ENCODE measurements around the gene MAVS.

Gene MAVS

DNA sequence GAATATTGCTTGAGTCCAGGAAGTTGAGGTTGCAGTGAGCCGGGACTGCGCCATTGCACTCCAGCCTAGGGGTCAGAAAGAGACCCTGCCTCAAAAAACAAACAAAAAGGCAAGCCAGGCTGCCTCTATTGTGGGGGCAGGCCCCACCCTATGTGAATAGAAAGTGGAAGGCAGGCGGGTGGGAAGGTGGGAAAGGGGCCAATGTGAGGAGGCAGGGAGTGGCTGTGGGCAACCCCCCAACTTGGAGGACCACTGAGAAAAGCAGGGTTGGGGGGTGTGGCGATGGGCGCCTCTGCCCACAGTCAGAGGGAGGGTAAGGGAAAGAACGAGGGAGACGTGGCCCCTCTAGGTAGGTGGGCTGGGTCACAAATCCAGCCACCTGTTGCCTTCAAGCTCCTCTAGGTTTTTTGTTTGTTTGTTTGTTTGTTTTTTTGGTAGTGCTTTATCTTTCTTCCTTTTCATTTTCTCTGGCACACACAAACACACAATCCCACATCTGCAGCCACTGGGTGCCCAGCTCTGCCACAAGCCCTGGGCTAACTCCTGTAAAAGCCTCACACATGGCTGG is 31.6 kb upstream of the MAVS start:
- TF ChIP-seq CTCF (IDR thresholded peaks at IDR 0.05; ENCODE audit: insufficient read depth, low read depth, low read length, missing control alignments): no peak
- no peak for DNase-seq (ENCODE audit: low read depth)

DNA sequence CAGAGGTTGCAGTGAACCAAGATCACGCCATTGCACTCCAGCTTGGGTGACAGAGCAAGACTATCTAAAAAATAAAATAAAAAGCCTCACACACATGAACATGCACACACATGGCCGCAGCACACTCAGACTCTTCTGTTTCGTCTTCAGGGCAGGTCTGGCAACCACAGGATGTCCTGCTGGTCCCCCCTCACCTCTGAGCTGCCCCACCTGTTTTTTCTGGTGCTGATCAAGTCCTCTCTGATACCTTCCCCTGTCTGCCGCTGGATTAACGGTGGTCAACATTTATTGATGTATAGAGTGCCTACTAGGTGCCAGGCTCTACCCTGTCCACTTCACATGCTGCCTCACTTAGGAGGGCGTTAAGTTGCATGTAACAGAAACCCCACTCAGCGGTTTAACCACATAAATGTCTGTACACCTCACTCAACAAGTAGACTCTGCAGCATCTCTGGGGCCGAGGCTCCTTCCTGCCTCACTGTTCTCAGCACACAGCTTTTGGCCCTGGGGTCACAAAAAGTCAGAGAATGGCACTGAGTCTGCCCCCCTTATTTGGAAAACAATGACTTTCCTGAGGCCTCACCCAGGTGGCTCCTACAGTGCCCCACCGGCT is 30.8 kb upstream of the MAVS start:
- no peak for TF ChIP-seq CTCF (IDR thresholded peaks at IDR 0.05; ENCODE audit: insufficient read depth, low read depth, low read length, missing control alignments)
- no peak overlapping the region for H3K4me3 ChIP-seq (ENCODE audit: low read length)
- DNase-seq (ENCODE audit: low read depth): no peak

More for the DNA sequence above, 31.6 kb upstream of the MAVS start:
- no peak overlapping the region for H3K4me3 ChIP-seq (ENCODE audit: low read length)

DNA sequence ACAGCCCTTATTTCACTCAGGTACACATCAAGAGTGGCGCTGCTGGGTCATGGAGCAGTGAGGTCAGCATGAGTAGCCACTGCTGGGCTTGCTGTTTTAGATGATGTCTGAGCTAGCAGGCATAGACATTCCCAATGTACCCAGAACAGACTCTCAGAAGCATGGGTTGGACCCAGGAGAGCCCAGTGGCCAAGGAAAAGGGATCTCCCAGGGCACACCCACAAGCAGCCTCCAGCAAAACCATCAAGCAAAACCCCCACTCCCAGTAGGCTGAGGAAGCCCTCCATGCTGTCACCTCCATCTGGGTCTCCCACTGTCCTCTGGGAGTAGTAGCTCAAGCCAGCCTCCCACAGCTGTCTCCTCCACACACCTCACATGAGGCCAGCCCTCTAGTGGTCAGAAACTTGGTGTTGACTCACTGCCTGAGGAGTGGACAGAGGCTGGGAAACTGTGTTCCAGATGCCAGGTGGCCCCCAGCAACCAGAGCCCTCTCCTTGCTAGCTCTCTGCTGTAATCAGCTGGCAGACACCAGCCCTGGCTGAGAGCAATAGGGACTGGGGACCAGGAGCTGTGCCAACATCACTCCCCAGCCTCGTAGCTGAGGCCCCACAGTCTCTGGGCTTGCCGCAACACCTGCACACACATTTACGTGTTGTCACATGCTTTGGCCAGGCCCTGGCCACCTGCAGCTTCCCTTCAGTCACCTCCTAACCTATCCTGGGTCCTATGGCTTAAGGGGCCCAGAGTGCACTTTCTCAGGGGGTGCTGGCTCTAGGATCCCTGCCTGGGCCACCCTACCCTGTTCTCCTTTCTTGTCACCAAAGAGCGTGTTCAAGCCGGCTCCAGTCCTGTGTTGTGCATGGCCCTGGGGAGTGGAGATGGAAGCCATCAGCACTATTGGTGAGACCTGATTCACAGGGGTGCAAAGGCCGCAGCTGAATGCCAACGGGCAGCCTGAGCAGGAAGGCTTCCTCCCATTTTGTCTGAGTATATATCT is 28.2 kb upstream of the MAVS start:
- peak; percentile 77 for DNase-seq (ENCODE audit: low read depth)
- TF ChIP-seq CTCF (IDR thresholded peaks at IDR 0.05; ENCODE audit: insufficient read depth, low read depth, low read length, missing control alignments): peak; percentile 75
- H3K4me3 ChIP-seq (ENCODE audit: low read length): no peak overlapping the region

DNA sequence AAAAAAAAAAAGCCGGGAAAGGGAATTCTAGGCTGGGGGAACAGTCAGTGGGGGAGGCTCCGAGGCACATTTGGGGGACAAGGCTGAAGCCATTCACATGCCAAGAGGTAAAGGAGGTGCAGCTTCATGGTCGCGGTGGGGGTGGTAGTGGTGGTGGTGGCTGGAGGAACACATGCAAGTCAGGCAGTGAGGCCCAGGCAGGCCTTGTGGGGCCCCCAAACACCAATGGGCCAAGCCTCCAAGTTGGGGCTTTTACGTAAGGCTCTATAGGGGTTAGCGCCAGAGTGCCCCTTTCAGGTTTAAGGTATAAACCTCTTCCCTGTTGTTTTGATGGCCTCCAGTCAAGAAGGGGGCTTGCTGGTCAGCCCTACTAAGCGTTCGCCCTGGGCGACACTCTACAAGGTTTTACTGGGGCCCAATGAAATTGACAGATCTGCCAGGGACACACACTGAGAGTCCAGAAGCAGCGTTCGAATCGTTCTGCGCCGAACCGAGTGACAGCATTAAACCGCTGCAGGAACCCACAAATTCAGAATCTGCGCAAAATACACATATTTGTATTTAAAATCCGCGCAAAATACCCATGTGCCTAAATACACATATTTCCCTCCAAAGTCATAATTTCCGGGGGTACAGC is 27.1 kb upstream of the MAVS start:
- DNase-seq (ENCODE audit: low read depth): no peak
- TF ChIP-seq CTCF (IDR thresholded peaks at IDR 0.05; ENCODE audit: insufficient read depth, low read depth, low read length, missing control alignments): no peak
- peak overlapping the region; percentile 84 for H3K4me3 ChIP-seq (ENCODE audit: low read length)

DNA sequence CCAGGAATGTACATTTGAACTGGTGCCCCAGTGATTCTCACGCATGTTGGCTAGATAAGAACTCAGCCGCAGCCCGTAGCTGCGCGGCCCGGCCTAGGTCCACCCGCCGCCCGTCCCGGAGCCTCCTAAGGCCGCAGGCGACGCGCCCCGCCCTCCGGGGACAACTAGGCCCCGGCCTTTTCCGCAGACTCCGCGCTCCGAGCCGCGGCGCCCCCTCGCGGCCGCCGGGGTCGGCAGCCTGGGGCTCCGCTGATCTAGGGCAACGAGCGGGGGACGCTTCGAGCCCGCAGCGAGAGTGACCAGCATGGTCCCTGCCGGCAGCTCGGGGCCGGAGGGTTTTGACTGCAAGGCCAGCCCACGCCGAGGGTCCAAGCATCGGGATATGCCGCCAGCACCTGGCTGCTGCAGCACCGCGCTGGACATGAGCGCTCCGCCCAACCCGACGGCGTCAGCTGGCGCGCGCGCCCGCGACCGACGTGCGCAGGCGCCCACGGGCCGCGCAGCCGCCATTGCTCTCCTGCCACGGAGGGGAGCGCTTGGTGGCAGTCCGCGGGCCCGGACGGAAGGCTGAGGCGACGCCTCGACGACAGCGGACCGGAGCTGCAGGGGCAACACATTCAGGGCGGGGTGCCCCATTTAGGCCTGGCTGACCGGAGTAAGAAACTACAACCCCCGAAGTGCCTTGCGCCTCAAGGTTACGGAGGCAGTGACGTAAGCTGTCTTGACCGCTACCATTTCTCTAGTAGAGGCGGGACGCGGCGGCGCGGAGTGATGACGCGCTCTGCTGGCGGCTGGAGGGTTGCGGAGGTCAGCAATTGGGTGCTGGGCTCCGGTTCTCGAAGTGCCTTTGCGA is 26.4 kb upstream of the MAVS start, which contains the start of gene AP5S1:
Gene AP5S1 (plus strand): TSS at position 500 of the 853 bp plus-strand sequence. CDS start 1,571 bp downstream, outside the sequence.
- peak; percentile 97 for DNase-seq (ENCODE audit: low read depth)
- TF ChIP-seq CTCF (IDR thresholded peaks at IDR 0.05; ENCODE audit: insufficient read depth, low read depth, low read length, missing control alignments): peak; percentile 40
- H3K4me3 ChIP-seq (ENCODE audit: low read length): peak within 1 kb of the TSS; percentile 84

Data from epithelial cell of esophagus (primary cell).